ENCODE data around the gene ABCC9. TPM values are rescaled to one million over a fixed set of nuclear protein-coding genes. Genes with fewer than 3 reads are reported as not detected.

Gene ABCC9
- total RNA-seq, 3 donors from 2014 or later: 10.2 to 52.0 (median 27.5) TPM

- H3K4me3 ChIP-seq: no peak overlapping the region
- H3K36me3 ChIP-seq: no peaks in the 10 kb centered on the region
- TF ChIP-seq POLR2A (IDR thresholded peaks at IDR 0.05) (no peak), CTCF (IDR thresholded peaks at IDR 0.05) (no peak), POLR2AphosphoS5 (IDR thresholded peaks at IDR 0.05) (no peak)
- no peak for DNase-seq (ENCODE audit: low spot score in 2 of 2)
- H3K27me3 ChIP-seq: no peaks in the 10 kb centered on the region
- H3K27ac ChIP-seq: no peak overlapping the region
- no peaks in the 10 kb centered on the region for H3K9me3 ChIP-seq
- H3K4me1 ChIP-seq: no peaks in the 10 kb centered on the region
- intact Hi-C loops (cut with DNase I; ENCODE audit: low total_unique reads): no loop called here
These were observed 122.0 kb downstream of the ABCC9 start for GRCh38 chr12:21819236-21819635.

DNA sequence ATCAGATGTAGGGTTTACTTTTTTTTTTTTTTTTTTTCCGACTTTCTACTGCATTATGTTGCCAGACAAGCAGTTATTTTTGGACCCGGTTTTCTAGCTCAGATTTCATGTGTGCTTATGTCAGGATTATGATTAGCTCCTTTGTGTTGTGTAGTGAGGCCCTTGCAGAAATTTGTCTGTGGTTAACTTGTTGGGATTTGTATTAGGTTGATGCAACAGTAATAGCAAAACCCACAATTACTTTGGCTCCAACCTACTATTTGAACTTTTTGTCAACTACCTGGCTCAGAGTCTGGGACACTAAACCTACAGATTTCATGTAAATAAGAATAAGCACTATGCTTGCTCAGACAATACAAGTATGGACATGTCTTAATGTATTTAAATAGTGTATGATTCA lies 122.6 kb downstream of the ABCC9 start:
- Histone ChIP-seq H3K36me3 (no peaks in the 10 kb centered on the region), H3K9me3 (no peaks in the 10 kb centered on the region), H3K4me3 (no peak overlapping the region), H3K27ac (no peak overlapping the region), H3K27me3 (no peaks in the 10 kb centered on the region), H3K4me1 (no peaks in the 10 kb centered on the region)
- intact Hi-C loops (cut with DNase I; ENCODE audit: low total_unique reads): no loop called here
- DNase-seq (ENCODE audit: low spot score in 2 of 2): no peak
- TF ChIP-seq POLR2A (IDR thresholded peaks at IDR 0.05): no peak
- TF ChIP-seq POLR2AphosphoS5 (IDR thresholded peaks at IDR 0.05): no peak
- no peak for TF ChIP-seq CTCF (IDR thresholded peaks at IDR 0.05)

DNA sequence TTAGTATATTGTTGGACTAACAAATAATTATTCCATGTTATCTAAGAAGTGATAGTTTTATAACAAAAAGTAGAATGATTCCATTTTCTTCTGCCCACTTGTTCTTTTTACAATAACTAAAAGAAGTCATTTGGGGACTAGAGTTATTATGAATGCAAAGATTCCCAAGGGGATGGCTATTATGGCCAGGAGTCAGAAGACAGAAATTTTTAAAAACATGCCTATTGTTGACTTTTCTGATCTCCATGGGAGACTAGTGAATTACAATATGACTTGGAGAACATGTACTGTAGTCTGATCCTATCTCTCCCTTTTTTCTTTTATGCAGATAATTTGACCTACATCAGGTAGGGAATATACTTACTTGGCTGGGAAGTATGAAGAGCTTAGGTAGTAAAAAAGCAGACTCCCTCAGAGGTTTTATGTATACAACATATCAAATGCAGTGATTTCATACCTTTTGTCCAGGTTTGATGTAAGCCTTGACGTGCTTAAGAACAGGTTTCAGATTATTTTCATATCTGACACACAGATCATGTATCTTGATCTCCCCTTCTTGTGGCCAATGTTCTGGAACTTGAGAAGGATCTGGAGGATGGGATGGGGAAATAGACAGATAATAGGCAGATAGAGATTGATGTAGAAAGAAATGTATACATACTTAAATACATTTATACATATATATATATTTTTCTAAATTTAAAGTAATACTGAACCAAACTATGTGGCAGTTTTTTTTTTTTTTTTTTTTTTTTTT lies 125.7 kb downstream of the ABCC9 start:
- intact Hi-C loops (cut with DNase I; ENCODE audit: low total_unique reads): no loop called here
- no peaks in the 10 kb centered on the region for H3K27me3 ChIP-seq
- no peaks in the 10 kb centered on the region for H3K36me3 ChIP-seq
- H3K27ac ChIP-seq: no peak overlapping the region
- no peak for DNase-seq (ENCODE audit: low spot score in 2 of 2)
- H3K4me3 ChIP-seq: no peak overlapping the region
- H3K9me3 ChIP-seq: no peaks in the 10 kb centered on the region
- no peaks in the 10 kb centered on the region for H3K4me1 ChIP-seq
- no peak for TF ChIP-seq POLR2AphosphoS5 (IDR thresholded peaks at IDR 0.05)
- TF ChIP-seq POLR2A (IDR thresholded peaks at IDR 0.05): no peak
- no peak for TF ChIP-seq CTCF (IDR thresholded peaks at IDR 0.05)

DNA sequence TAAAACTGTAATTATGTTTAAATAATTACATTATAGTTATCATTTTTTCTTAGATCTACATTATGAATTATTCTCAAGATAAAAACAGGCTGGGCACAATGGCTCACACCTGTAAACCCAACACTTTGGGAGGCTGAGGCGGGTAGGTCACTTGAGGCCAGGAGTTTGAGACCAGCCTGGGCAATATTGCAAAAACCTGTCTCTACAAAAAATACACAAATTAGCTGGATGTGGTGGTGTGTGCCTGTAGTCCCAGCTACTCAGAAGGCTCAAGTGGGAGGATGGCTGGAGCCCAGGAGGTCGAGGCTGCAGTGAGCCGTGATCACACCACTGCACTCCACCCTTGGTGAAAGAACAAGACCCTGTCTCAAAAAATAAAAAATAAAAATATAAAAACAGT lies 126.4 kb downstream of the ABCC9 start:
- Histone ChIP-seq H3K4me1 (no peaks in the 10 kb centered on the region), H3K4me3 (no peak overlapping the region), H3K27me3 (no peaks in the 10 kb centered on the region), H3K27ac (no peak overlapping the region), H3K36me3 (no peaks in the 10 kb centered on the region), H3K9me3 (no peaks in the 10 kb centered on the region)
- DNase-seq (ENCODE audit: low spot score in 2 of 2): no peak
- intact Hi-C loops (cut with DNase I; ENCODE audit: low total_unique reads): no loop called here
- TF ChIP-seq CTCF (IDR thresholded peaks at IDR 0.05) (no peak), POLR2A (IDR thresholded peaks at IDR 0.05) (no peak), POLR2AphosphoS5 (IDR thresholded peaks at IDR 0.05) (no peak)

GRCh38 chr12:21814327-21814726 lies 126.9 kb downstream of the ABCC9 start:
- no peaks in the 10 kb centered on the region for H3K27me3 ChIP-seq
- no peaks in the 10 kb centered on the region for H3K36me3 ChIP-seq
- intact Hi-C loops (cut with DNase I; ENCODE audit: low total_unique reads): no loop called here

More at GRCh38 chr12:21814327-21814726, 126.9 kb downstream of the ABCC9 start:
- DNase-seq (ENCODE audit: low spot score in 2 of 2): no peak
- no peak overlapping the region for H3K4me3 ChIP-seq
- TF ChIP-seq POLR2AphosphoS5 (IDR thresholded peaks at IDR 0.05): no peak
- no peak for TF ChIP-seq POLR2A (IDR thresholded peaks at IDR 0.05)
- TF ChIP-seq CTCF (IDR thresholded peaks at IDR 0.05): no peak
- H3K4me1 ChIP-seq: no peaks in the 10 kb centered on the region
- H3K9me3 ChIP-seq: no peaks in the 10 kb centered on the region
- no peak overlapping the region for H3K27ac ChIP-seq

All from breast epithelium (tissue), 4 donors.